HepG2 (cell line): Measurements from ENCODE around the gene C22orf15. TPM values are rescaled to one million over a fixed set of nuclear protein-coding genes. Genes with fewer than 3 reads are reported as not detected.
A peak's percentile ranks its signal among the peaks of the same experiment; 100 is the strongest.

Source experiments
- BRD4 ChIP-seq: sonication (generic); formaldehyde crosslinking; IDR thresholded peaks from 2 replicates; pipeline ENCODE4 v1.4.0; 2020; ENCODE audit warnings: missing genetic modification reagents
- CREBL2 ChIP-seq: sonication (generic); formaldehyde crosslinking; IDR thresholded peaks from 2 replicates; pipeline ENCODE4 v1.8.1; 2023; ENCODE audit warnings: missing genetic modification reagents, mild to moderate bottlenecking, borderline replicate concordance
- E2F5 ChIP-seq: sonication (generic); formaldehyde crosslinking; conservative IDR thresholded peaks from 2 replicates; pipeline ENCODE4 v1.4.0; 2020; ENCODE audit warnings: missing genetic modification reagents
- ELK4 ChIP-seq: sonication (generic); formaldehyde crosslinking; IDR thresholded peaks from 2 replicates; pipeline ENCODE4 v1.9.0; 2021; ENCODE audit warnings: missing genetic modification reagents, borderline replicate concordance
- EZH2 ChIP-seq: conservative IDR thresholded peaks from 2 replicates; pipeline ENCODE4 v1.6.1; 2012; ENCODE audit warnings: mild to moderate bottlenecking, low read depth, low read length, moderate library complexity
- HOXA9 ChIP-seq: sonication (generic); formaldehyde crosslinking; IDR thresholded peaks from 2 replicates; pipeline ENCODE4 v1.8.1; 2022; ENCODE audit warnings: missing genetic modification reagents, mild to moderate bottlenecking, moderate library complexity, borderline replicate concordance
- KDM5B ChIP-seq: sonication (generic); formaldehyde crosslinking; IDR thresholded peaks from 2 replicates; pipeline ENCODE4 v1.4.0; 2020; ENCODE audit warnings: missing genetic modification reagents, mild to moderate bottlenecking, borderline replicate concordance
- NONO ChIP-seq, 2 experiments: fragments of 450-650 bp in 1 of 2; sonication (generic) in 1 of 2; formaldehyde crosslinking in 1 of 2; IDR thresholded peaks in 1 of 2; conservative IDR thresholded peaks in 1 of 2; 2 replicates each; pipeline versions ENCODE4 v1.6.1 to v1.8.0; 2017 to 2022; ENCODE audit warnings: mild to moderate bottlenecking in 1 of 2, missing genetic modification reagents in 1 of 2, moderate library complexity in 1 of 2
- RARA ChIP-seq: IDR thresholded peaks from 2 replicates; pipeline ENCODE4 v1.6.1; 2016; ENCODE audit warnings: missing genetic modification reagents, missing compliant biosample characterization
- SRF ChIP-seq: IDR thresholded peaks from 2 replicates; pipeline ENCODE4 v1.6.1; 2011; ENCODE audit warnings: mild to moderate bottlenecking, low read depth, low read length, moderate library complexity
- TRAFD1 ChIP-seq: sonication (generic); formaldehyde crosslinking; IDR thresholded peaks from 2 replicates; pipeline ENCODE4 v1.5.1; 2020; ENCODE audit warnings: missing genetic modification reagents, mild to moderate bottlenecking, borderline replicate concordance
- YEATS4 ChIP-seq: sonication (generic); formaldehyde crosslinking; IDR thresholded peaks from 2 replicates; pipeline ENCODE4 v1.4.0; 2020; ENCODE audit warnings: missing genetic modification reagents, borderline replicate concordance
- ZBTB7B ChIP-seq: sonication (generic); formaldehyde crosslinking; IDR thresholded peaks from 2 replicates; pipeline ENCODE4 v1.4.0; 2020; ENCODE audit warnings: missing genetic modification reagents
- ZNF121 ChIP-seq: sonication (generic); formaldehyde crosslinking; IDR thresholded peaks from 2 replicates; pipeline ENCODE4 v1.5.0; 2020; ENCODE audit warnings: mild to moderate bottlenecking, missing genetic modification reagents
- ZNF280D ChIP-seq: sonication (generic); formaldehyde crosslinking; IDR thresholded peaks from 2 replicates; pipeline ENCODE4 v1.5.1; 2020; ENCODE audit warnings: mild to moderate bottlenecking, missing genetic modification reagents
- ZNF326 ChIP-seq: sonication (generic); formaldehyde crosslinking; IDR thresholded peaks from 2 replicates; pipeline ENCODE4 v1.4.0; 2020; ENCODE audit warnings: missing genetic modification reagents, borderline replicate concordance
- ZNF430 ChIP-seq: sonication (generic); formaldehyde crosslinking; IDR thresholded peaks from 2 replicates; pipeline ENCODE4 v1.9.0; 2021; ENCODE audit warnings: mild to moderate bottlenecking, missing genetic modification reagents
- ZNF496 ChIP-seq: sonication (generic); formaldehyde crosslinking; IDR thresholded peaks from 2 replicates; pipeline ENCODE4 v1.8.1; 2023; ENCODE audit warnings: mild to moderate bottlenecking, moderate library complexity, missing genetic modification reagents; ENCODE audit not compliant: insufficient replicate concordance
- ZNF562 ChIP-seq: sonication (generic); formaldehyde crosslinking; IDR thresholded peaks from 2 replicates; pipeline ENCODE4 v1.8.0; 2022; ENCODE audit warnings: missing genetic modification reagents, borderline replicate concordance
- ZNF749 ChIP-seq: sonication (generic); formaldehyde crosslinking; IDR thresholded peaks from 2 replicates; pipeline ENCODE4 v1.8.0; 2022; ENCODE audit warnings: mild to moderate bottlenecking, missing genetic modification reagents, moderate library complexity, borderline replicate concordance
- ZNF883 ChIP-seq: sonication (generic); formaldehyde crosslinking; IDR thresholded peaks from 2 replicates; pipeline ENCODE4 v1.5.1; 2020; ENCODE audit warnings: mild to moderate bottlenecking, missing genetic modification reagents; ENCODE audit errors: not compliant biosample characterization
- polyA plus RNA-seq, 8 experiments: library from polyadenylated mRNA; depleted of rRNA in 3 of 8; stranded (reverse) in 7 of 8; unstranded in 1 of 8; fragments of >200 nt; fragmentation: Illumina TruSeq in 4 of 8; extraction: Trizol in 4 of 8; gene quantifications; 2 replicates each; pipeline versions ENCODE4 v1.2.1 to v1.2.3, GENCODE V29; 2011 to 2016; ENCODE audit warnings: low read depth in 4 of 8, missing spikeins in 1 of 8, mixed read lengths in 1 of 8; ENCODE audit not compliant: insufficient read depth in 1 of 8
- total RNA-seq, 5 experiments: library from RNA; depleted of rRNA; stranded (reverse); fragments of >200 nt; fragmentation: Illumina TruSeq; extraction: Trizol; gene quantifications; 2 replicates each; pipeline ENCODE4 v1.2.3, GENCODE V29; 2016; ENCODE audit warnings: low read depth in 1 of 5

Gene C22orf15
- total and polyA plus RNA-seq, 2 of the 13 experiments (the other 11 are each of a cell fraction or from before 2014, with no cell fraction given) = not detected

- TF ChIP-seq ZNF562 (CRISPR knock-in tag) = no peak
- TF ChIP-seq SRF = no peak
- TF ChIP-seq BRD4 (CRISPR knock-in tag) = no peak
- no peak for TF ChIP-seq ZNF749 (CRISPR knock-in tag)
- TF ChIP-seq KDM5B = no peak
- TF ChIP-seq ZBTB7B (CRISPR knock-in tag) = no peak
- TF ChIP-seq ZNF883 (CRISPR knock-in tag) = no peak
- TF ChIP-seq ELK4 (CRISPR knock-in tag) = no peak
- TF ChIP-seq ZNF430 (CRISPR knock-in tag) = no peak
- no peak for TF ChIP-seq ZNF496
- peak; percentile 41; the same call in 1 of the 2 replicates for TF ChIP-seq ZNF121 (CRISPR knock-in tag)
- TF ChIP-seq EZH2 = no peak
- peak; percentile 38; the same call in 1 of the 2 replicates for TF ChIP-seq ZNF326
- TF ChIP-seq TRAFD1 (CRISPR knock-in tag) = no peak
- TF ChIP-seq E2F5 (CRISPR knock-in tag) = no peak
- TF ChIP-seq CREBL2 = no peak
- no peak for TF ChIP-seq YEATS4
- no peak for TF ChIP-seq ZNF280D (CRISPR knock-in tag)
- no peak for TF ChIP-seq NONO (IDR thresholded peaks at IDR 0.05)
- TF ChIP-seq NONO (CRISPR knock-in tag; conservative IDR thresholded peaks at IDR 0.05) = no peak
- peak; percentile 45; the same call in 1 of the 2 replicates for TF ChIP-seq RARA (CRISPR knock-in tag)
- no peak for TF ChIP-seq HOXA9 (CRISPR knock-in tag)
Measured at GRCh38 chr22:23774922-23775436, 12.2 kb downstream of the C22orf15 start (continued).
